ENCODE data around the gene ARHGEF28.

The ARHGEF28 gene

GRCh38 chr5:73861313-73861988 is 235.5 kb downstream of the ARHGEF28 start:
- no peak for DNase-seq

GRCh38 chr5:73862796-73863195 is 236.8 kb downstream of the ARHGEF28 start:
- no peak for DNase-seq

DNA sequence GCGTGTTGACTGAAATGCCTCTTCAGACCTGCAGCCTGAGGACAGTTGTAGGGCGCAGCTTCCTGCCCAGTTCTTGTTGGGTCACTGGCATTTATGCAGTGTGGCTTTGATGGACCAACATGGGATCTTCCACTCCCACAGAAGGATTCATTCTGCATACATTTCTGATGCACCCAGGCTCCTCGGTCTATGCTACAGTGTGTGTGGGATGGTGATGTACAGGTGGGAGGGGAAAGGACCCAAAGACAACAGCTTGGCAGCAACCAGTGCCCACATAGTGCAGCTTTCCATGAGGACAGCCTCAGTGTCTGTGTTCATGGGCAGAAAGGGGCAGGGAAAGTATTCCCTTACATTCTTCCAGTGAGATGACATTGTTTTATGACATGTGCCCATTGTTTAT is 237.9 kb downstream of the ARHGEF28 start:
- DNase-seq = no peak

GRCh38 chr5:73865315-73865714 is 239.3 kb downstream of the ARHGEF28 start:
- no peak for DNase-seq

- no peak for DNase-seq
These were observed 241.6 kb downstream of the ARHGEF28 start for GRCh38 chr5:73867345-73868335.

GRCh38 chr5:73883646-73884045 is 257.6 kb downstream of the ARHGEF28 start:
- no peak for DNase-seq

- DNase-seq = no peak
These were observed 261.7 kb downstream of the ARHGEF28 start for GRCh38 chr5:73887688-73888087.

GRCh38 chr5:73890569-73890968 is 264.6 kb downstream of the ARHGEF28 start:
- no peak for DNase-seq

DNA sequence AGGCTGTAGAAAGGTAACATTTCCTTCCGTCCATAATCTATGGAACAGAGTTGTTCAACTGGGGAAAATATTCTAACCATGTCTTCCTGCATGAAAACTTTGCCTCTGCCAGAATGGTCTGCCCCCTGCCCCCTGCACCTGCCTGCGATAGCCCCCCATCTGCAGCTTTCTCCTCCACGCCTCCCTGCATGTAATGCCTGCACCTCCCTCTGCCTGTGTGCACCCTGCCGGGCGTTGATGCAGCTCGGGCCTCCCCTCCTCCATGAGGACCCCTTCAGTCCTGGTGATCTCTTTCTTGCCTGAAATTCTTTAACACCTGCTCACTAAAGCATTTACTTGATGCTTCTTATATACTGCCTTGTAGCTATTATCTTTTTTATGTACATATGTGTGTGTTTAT is 266.2 kb downstream of the ARHGEF28 start:
- no peak for DNase-seq

DNA sequence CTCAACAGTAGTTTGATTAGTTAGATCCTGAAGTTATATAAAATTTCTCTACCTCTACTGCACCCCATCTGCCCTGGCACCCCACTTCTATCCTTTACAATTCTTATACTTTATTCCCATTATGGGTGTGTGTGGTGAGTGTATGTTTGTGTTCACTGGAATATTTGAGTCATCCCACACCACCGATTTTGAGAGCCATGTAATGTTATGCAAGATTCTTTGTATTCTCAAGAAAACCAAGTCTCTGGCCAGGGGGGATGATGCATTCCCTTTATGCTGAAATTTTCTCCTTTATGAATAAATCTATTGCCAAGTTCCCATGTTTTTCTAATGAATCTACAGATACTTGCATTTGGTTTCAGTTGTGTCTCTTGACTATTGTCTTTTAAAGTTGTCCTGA is 266.8 kb downstream of the ARHGEF28 start:
- DNase-seq = no peak

DNA sequence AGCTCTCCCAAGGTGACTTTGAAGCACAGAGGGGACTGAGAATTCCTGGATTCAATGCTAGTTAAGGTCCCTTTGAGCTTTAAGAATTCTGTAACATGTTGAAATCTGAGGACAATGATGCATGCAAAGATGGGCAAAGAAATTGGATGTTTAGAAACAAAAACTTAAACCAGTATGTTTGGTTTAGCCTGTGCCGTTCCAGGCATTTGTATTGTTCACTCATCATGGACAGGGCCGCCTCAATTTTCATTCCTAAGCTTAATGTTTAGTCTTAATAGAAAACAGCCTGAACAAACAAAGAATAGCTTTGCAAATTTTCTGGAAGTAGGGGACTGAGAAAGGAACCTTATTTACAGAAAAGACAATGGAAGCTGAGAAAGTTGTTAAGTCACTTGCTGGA is 267.8 kb downstream of the ARHGEF28 start:
- no peak for DNase-seq

DNA sequence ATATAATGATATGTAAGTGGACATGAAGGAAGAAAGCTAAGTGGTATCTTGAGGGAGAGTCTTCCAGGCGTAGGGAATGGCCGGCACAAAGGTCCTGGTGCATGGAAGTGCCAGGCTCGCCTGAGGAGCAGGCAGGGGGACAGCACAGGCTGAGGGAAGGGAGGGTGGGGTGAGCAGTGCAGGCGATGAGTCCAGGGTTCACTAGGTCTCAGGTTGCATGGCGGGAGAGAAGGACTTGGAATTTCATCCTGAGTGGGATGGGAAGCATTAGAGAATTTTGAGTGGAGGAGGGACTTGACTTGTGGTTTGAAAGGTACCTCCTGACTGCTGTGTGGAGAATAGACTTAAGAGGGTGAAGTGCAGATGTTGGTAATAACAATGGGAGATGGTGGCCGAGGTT is 268.9 kb downstream of the ARHGEF28 start:
- no peak for DNase-seq

DNA sequence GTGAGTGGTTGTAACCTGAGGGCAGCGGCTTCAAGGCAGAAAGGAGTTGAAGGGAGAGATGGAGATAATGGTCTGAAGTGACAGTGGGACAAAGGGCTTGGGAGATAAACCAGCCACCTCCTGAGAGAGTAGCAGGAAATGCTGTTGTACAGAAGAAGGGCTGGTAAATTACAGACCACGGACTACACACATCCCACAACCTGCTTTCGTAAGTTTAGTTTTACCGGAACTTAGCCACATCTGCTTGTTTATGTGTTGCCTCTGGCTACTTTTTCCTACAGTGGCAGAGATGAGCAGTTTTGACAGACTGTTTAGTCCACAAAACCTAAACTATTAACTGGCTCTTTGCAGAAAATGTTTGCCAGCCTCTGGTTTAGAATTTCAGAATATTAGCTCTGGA is 269.5 kb downstream of the ARHGEF28 start:
- no peak for DNase-seq

DNA sequence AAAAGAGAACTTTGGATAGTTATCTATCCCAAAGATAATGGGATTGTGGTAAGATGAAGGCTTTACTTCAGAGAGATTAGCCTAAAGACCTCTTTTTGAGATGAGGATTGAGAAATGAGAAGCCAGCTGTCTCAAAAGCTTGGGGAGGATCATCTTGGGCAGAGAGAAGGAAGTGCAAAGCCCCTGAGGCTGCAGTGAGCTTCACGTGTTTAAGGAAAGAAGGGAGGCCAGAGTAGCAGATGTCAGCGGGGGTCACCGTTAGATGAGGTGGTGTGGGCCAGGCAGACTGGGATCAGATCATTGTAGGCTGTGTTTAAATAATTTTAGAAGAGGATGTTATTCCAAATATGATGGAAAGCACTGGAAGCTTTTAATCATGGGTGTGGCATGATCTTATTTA is 270.1 kb downstream of the ARHGEF28 start:
- DNase-seq = no peak

DNA sequence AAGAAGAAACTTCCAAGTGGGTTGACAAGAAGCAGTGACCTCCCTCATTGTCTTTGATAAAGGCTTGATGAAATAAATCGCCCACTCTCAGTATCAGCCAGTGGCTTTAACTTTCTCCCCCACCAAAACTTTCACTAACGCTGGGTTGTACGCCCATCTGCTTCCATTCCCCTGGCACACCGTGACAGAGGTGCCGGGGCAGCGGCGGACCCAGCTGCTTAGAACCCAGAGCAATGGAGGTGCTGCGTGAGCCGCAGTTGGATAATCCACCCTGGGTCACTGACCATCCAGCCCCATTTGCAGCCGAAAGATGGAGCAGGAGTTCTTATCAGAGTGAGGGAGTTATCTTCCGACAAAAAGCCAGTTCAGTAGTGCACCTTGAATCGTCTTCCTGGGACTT is 270.7 kb downstream of the ARHGEF28 start:
- DNase-seq = no peak

GRCh38 chr5:73897893-73898292 is 271.9 kb downstream of the ARHGEF28 start:
- no peak for DNase-seq

DNA sequence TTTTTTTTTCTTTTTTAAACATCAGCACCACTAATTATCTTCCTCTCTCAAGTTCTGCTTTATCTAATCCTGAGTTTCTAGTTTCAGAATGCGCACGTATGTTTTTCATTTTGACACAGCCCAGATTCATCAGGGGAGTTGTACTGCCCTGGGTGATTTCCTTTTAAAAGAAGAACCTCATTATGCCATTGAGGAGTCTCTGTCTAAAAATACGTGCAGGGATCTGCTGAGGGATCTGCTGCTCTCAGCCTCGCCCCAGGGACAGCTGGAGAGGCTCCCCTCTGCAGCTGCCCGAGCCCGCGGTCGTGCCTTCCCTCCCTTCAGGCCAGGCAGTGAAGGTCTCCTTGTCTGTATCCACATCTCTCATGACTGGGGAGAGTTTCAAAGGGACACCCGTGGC is 273.1 kb downstream of the ARHGEF28 start:
- DNase-seq = no peak

DNA sequence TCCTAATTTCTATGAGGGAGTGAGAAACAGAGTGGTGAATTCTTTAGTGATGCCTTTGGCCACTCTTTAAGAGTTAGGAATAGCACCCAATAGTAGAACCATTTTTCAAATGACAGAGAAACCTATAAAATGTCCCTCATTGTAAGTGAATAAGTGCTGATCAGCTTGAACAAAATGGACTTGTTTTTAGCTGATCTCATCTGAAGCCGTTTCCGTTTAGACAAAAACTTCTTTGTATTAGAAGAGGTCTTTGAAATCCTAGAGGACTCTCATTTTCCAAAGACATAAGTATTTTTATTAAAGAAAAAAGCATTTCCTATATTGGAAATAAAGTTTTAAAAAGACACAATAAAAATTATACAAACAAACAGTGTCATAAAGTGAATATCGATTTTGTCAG is 273.9 kb downstream of the ARHGEF28 start:
- DNase-seq = no peak

GRCh38 chr5:73900566-73900965 is 274.6 kb downstream of the ARHGEF28 start:
- no peak for DNase-seq

DNA sequence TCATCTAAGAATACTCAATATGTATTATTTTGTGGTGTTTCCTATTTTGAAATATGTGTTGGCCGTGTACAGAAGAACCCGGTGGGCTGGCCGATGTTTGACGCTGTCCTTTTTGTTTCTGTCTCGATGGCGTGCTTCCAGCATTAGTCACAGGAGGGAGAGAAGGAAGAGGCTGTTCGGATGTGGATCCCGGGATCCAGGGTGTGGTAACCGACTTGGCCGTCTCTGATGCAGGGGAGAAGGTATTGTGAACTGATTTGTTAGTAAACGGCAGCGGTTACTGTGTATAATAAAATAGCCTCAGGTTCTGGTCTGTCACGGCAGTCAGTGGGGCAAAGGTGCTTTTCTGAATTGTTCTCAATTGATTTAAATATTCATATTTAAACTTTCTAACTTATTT is 275.0 kb downstream of the ARHGEF28 start:
- no peak for DNase-seq

GRCh38 chr5:73901455-73901854 is 275.5 kb downstream of the ARHGEF28 start:
- DNase-seq = no peak

DNA sequence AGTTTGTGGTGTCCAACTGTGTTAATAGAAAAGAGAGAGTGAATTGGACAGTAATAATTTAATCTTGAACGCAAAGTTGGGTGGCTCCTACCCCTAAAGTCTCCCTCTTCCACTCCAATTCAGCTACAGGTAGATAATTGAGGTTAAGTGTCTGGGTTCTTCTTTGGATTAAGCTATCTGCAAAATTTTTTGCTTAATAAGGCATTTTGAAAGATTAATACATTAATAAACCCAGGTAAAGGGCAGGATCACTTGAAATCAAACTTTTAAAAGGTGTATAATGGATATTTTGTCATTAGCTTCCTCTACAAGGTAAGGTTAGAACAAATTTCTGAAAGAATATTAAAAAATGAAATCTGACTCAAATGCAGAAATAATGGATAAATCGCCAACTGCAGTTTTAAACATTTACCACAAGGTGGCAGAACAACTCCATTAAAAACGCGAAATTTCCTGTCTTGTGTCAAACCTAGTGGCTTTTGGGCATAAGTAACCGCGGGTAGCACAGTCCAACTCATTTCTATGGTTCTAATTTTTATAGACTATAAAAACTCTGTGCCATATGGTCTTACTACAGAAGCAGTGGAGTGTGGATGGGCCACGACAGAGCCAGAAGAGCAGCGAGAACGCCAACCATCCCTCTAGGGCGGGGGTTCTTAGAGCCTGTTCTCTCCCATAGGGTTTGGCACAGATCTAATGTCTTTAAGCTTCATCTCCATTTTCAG is 276.5 kb downstream of the ARHGEF28 start:
- peak; percentile 1 for DNase-seq

DNA sequence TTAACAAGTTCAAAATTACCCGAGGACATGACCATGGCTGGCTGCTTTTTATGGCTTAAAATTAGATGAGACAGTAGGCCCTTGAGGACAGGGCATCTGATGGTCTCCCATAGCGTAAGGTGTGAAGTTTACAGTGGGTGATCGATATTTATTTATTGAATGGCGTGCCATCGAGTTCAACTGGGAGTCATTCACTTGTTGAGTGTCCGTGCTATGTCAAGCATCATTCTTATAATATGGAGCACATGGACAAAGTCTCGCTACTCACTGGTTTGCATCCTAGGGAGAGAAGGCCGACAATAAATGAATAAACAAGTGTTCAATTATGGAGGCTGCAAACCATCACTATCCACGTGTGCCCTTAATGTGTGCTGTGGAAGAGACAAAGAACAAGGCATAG is 277.2 kb downstream of the ARHGEF28 start:
- no peak for DNase-seq

DNA sequence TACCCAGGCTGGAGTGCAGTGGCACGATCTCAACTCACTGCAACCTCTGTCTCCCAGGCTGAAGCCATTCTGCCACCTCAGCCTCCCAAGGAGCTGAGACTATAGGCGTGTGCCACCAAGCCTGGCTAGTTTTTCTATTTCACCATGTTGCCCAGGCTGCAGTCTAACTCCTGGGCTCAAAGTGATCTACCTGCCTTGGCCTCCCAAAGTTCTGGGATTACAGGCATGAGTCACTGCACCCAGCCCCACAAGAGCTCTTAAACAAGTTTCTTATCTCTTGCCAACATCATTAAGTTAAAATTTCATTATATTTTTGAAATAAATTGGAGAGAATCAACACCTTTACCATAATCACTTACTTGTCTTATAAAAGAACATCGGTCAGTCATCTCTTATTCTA is 280.3 kb downstream of the ARHGEF28 start:
- DNase-seq = no peak

Data from activated T-cell treated with anti-CD3 and anti-CD28 coated beads for 4 hours (primary cell).